ENCODE results near the gene ANTKMT. TPM values are rescaled to one million over a fixed set of nuclear protein-coding genes. Genes with fewer than 3 reads are reported as not detected.

ANTKMT gene
- total RNA-seq, 1 experiment from 2014 or later = 27.0 TPM

DNA sequence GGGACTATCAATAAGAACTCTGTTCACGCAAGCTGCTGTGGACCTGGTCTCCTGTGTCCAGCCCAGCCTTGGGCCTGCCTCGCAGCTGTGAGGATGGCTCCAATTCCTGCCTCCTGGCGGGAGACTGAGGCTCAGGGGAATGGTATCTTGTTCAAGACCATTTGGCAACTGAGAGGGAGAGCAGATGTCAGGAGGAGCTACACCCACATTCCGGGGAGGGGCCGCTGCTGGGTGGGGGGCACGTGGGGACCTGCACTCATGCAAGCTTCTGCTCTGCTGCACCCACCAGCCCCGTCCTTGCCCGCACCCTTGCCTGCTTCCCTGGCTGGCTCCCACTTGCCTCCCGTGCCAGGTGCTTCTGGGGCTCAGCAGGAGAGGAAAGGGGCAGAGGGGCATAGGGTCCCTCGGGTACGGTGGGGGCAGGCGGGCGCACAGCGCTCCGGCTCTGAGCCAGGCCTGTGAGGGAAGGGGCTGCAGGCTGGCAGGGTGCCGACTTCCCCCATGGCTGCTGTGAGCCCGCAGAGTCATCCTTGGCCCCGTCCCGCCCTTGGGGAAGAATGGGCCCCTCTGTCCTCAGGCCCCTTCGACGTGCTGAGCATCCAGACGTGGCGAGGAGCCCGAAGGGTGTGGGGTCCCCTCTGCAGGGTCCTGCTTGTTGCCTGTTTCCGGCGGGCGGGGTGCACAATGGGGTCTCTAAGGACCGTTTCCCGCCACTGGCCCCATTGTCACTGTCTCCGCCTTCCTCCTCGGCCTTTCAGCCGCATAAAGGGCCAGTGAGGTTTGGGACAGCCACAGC is 3.3 kb upstream of the ANTKMT start:
- H3K36me3 ChIP-seq = peaks cover under 1% of the 10 kb centered on the region; the same call in 1 of the 2 replicates
- DNase-seq = no peak
- H3K4me3 ChIP-seq = no peak overlapping the region
- no peaks in the 10 kb centered on the region for H3K27me3 ChIP-seq
- H3K9me3 ChIP-seq = no peaks in the 10 kb centered on the region

DNA sequence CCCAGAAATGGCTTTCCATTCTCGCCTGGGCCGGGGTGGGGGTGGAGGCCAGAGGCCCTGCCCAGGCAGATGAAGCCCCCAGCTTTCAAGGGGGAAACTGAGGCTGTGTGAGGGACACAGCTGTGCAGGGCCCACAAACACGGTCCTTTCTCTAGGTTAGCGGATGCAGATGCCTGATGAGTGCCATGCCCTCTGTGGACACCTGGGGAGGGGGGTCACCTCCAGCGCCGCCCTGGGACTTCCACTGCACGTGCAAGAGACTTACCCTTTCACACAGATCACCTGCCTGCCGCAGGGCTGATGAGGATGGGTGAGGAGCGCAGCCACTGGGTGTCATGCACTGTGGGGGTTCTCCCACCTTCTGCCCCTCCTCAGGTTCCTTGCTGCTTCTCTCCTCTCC is 2.6 kb upstream of the ANTKMT start:
- DNase-seq = no peak
- Histone ChIP-seq H3K9me3 (no peaks in the 10 kb centered on the region), H3K4me3 (no peak overlapping the region), H3K36me3 (peaks cover 4% of the 10 kb centered on the region; the same call in 1 of the 2 replicates), H3K27me3 (no peaks in the 10 kb centered on the region)

DNA sequence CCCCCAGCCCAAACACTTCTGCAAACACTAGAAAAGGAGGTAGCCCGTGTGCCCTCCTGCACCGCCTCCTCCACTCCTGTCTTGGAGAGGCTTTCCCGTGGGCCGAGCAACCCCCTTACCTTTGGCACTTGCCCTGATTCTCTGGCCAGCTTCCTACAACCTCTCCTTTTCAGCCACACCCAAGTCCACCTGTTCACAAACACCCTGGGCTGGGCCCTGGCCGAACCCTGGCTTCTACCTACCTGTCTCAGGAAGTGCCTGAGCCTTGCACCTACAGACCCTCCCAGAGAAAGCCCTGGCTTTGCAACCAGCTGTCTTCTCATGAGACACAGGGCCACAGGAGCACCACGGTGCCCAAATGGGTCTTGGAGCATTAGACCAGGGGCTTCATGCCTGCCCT is 2.0 kb upstream of the ANTKMT start:
- no peak for DNase-seq
- H3K9me3 ChIP-seq = no peaks in the 10 kb centered on the region
- H3K36me3 ChIP-seq = peaks cover 4% of the 10 kb centered on the region; the same call in 1 of the 2 replicates
- no peak overlapping the region for H3K4me3 ChIP-seq
- H3K27me3 ChIP-seq = no peaks in the 10 kb centered on the region

DNA sequence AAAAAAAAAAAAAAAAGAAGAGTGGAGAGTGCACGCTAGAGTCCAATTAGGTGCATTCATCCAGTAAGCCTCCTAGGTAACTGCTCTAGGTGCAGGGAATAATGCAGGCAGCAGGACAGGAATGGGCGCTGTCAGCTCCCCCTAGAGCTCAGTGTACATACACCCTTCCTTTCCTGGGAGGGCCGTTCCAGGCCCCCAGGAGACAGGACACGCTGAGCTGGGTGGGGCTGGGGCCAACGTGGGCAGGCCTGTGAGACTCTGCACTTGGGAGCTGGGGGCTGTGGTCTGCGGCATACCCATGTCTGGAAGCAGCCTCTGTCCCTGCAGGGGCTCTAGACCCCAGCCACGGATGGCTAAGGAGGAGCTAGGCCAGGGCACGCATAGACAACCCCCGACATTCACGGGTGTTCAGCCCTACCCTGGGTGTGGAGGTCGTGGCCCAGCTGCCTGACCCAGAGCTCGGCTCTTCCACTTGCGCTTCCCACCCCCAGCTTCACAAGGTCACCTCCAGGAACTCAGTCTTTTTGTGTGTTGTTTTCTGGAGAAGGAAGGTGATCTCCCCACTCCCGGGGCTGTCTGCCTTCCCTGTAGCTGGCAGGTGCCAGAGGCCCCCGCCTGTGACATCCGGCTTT is 1.0 kb upstream of the ANTKMT start:
- no peaks in the 10 kb centered on the region for H3K27me3 ChIP-seq
- H3K36me3 ChIP-seq = peaks cover 4% of the 10 kb centered on the region; the same call in 1 of the 2 replicates
- DNase-seq = peak; percentile 43

DNA sequence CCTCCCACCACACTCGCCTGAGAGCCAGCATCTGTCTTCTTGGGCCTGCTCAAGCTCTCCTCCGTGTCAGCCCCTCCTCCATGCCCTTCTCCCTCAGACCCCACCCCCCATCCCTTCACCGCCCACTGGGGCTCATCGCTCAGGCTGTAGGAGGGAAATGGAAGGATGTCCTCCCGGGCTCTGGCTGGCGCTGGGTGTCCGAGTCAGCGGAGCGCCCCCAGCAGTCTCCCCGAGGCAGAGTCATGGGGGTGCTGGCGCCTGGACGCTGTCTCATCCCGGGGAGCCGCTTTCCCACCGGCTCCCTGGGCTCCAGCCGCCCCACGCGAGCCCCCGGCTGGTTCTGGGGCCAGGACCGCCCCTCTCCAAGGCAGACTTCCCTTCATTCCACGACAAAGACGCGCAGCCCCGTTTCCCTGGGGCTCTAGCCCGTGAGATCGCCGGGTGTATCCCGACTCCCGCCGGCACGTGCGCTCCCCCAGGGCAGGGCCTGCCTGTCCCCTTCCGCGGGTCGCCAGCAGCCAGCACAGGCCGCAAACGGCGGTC is 428 bp upstream of the ANTKMT start:
- Histone ChIP-seq H3K27me3 (no peaks in the 10 kb centered on the region), H3K9me3 (no peaks in the 10 kb centered on the region), H3K4me3 (peak overlapping the region; percentile 99), H3K36me3 (peaks cover 4% of the 10 kb centered on the region; the same call in 1 of the 2 replicates)
- peak; percentile 72 for DNase-seq

More for the DNA sequence above, 1.0 kb upstream of the ANTKMT start:
- H3K9me3 ChIP-seq = no peaks in the 10 kb centered on the region
- H3K4me3 ChIP-seq = peak overlapping the region; percentile 99

DNA sequence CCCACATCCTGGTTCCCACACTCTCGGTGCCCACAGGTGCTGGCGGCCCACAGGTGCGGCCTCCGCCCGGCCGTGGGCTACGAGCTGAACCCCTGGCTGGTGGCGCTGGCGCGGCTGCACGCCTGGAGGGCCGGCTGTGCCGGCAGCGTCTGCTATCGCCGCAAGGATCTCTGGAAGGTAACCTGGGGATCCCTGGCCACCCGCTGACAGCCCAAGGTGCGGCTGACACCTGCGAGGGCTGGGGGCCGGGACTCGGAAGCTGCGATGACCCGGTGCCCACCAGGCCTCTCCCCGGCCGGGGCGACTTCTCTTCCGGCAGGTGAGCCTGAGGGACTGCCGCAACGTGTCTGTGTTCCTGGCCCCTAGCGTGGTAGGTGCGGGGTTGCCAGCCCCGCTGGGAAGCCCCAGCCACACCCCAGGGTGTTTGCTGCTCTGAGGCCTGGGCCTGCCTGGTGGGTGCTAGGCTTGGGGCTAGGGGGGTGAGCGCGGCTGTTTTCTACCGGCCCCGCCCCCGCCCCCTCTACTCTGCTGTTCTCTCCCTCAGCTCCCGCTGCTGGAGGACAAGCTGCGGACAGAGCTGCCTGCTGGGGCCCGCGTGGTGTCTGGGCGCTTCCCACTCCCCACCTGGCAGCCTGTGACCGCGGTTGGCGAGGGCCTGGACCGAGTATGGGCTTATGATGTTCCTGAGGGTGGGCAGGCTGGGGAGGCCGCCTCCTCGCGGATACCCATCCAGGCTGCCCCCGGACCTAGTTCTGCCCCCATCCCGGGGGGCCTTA is 1.0 kb downstream of the ANTKMT start:
- DNase-seq = no peak
- peak overlapping the region; percentile 99 for H3K4me3 ChIP-seq
- peaks cover 2% of the 10 kb centered on the region; the same call in 1 of the 2 replicates for H3K27me3 ChIP-seq
- peaks cover 4% of the 10 kb centered on the region; the same call in 1 of the 2 replicates for H3K36me3 ChIP-seq
- no peaks in the 10 kb centered on the region for H3K9me3 ChIP-seq

DNA sequence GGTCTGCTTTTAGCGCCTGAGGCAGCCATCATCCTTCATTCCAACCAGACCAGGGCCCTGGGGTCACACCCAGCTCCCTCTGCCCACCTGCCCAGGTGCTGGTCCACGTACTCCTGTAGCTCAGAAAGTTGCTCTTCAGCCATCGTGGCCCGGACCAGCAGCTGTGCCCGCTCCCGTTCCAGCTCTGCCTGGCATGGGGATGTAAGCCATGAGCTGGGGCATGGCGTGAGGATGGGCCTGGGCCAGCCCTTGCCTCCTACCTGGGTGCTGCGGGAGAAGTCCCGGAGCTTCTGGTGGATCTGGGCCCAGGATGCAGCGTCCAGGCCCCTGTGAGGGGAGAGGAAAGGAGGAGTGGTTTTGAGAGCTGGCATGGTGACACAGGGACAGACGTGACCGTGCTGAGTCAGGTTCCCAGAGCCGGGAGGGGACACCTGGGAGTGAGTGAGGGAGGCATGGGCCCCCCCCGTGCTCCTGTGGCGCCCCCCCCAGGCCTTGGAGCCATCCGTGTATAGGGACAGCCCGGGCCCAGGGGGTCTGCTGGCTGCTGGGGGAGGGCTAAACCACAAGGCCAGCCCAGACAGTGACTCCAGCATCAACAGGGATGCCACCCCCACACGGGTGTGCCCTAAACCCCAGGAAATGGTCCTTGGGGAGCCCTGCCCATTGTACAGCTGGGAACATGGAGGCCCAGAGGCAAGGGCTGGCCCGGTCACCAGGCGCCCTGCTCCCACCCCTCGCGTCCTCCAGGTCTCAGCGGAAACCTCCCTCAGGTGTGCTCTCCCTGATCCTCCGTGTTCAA is 2.1 kb downstream of the ANTKMT start:
- Histone ChIP-seq H3K27me3 (peaks cover 2% of the 10 kb centered on the region; the same call in 1 of the 2 replicates), H3K36me3 (peaks cover 4% of the 10 kb centered on the region; the same call in 1 of the 2 replicates), H3K9me3 (no peaks in the 10 kb centered on the region), H3K4me3 (no peak overlapping the region)
- no peak for DNase-seq

DNA sequence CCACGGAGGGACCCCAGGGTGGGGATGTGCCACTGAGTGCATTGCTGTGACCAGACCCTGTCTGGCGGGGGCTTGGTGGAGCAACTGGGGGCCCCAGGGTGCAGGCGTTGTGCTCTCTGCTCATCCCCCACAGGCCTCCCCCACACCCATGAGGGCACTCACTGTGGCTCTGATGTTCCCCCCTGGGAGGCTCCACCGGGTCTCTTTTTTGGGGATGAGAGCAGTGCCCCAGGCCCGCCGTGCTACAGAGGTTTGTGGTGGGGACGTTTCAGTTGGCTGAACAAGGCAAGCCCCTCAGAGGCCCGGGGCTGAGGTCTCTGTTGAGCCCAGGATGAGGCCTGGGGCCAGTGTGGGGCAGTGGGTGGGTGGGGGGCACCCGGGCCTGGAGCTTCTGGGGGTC is 2.7 kb downstream of the ANTKMT start:
- no peak for DNase-seq

DNA sequence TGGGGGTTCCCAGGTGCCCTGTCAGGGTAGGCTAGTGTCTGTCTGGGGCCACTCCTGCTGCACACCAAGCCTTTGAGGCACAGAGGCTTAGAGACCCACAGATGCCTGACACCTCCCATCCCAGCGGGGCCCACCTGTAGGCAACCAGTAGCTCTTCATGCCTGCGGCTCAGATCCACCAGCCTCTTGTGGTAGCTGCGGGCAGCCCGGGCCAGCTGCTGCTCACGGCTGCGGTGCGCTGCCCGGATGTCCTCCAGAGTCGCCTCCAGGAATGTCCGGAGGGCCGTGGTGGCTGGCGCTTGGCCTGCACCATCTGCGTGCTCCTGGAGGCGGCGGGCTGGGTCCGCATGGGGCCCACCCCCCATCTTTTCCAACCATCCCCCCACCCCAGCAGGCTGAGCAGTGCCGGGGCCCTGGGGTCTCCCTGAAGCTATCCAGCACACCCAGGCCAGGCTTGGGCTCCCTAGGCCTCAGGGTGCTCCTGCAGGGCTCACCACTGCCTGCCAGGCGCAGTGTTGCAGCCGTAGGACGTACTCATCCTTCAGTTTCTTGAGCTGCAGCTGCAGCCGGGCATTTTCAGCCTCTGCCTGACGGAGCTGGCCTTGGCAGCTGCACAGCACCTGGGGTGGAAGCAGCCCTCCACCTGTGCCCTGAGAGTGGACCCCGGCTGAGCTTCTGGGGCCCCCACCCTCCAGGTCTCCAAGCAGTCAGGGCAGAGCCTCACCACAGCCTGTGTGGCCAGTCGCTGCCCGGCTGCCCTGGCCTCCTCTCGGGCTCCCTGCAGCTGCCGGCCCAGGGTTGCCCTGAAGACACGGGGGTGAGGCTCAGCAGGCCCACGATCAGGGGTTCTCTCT is 3.5 kb downstream of the ANTKMT start:
- no peak for DNase-seq
- H3K27me3 ChIP-seq = peaks cover 2% of the 10 kb centered on the region; the same call in 1 of the 2 replicates
- H3K9me3 ChIP-seq = no peaks in the 10 kb centered on the region
- H3K4me3 ChIP-seq = no peak overlapping the region
- H3K36me3 ChIP-seq = peaks cover 4% of the 10 kb centered on the region; the same call in 1 of the 2 replicates

More for the DNA sequence above, 2.7 kb downstream of the ANTKMT start:
- Histone ChIP-seq H3K9me3 (no peaks in the 10 kb centered on the region), H3K27me3 (peaks cover 2% of the 10 kb centered on the region; the same call in 1 of the 2 replicates), H3K4me3 (no peak overlapping the region), H3K36me3 (peaks cover 4% of the 10 kb centered on the region; the same call in 1 of the 2 replicates)

DNA sequence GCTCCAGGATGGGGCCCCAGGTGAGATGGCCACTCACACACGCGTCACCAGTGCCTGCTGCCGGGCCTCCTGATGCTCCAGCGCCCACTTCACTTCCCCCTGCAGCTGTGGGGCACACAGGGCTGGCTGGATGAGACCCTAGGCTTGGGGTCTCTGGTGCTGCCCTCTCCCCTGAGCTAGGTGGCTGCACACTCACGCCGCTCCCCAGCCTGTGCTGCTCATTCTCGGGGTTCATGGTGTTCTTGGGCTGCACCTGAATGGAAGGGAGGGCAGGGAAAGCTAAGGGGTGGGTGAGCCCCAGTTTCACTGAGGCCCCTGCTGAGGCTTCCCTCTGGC is 4.1 kb downstream of the ANTKMT start:
- peaks cover 2% of the 10 kb centered on the region; the same call in 1 of the 2 replicates for H3K27me3 ChIP-seq
- H3K36me3 ChIP-seq = peaks cover 4% of the 10 kb centered on the region; the same call in 1 of the 2 replicates
- no peak overlapping the region for H3K4me3 ChIP-seq
- H3K9me3 ChIP-seq = no peaks in the 10 kb centered on the region
- no peak for DNase-seq

DNA sequence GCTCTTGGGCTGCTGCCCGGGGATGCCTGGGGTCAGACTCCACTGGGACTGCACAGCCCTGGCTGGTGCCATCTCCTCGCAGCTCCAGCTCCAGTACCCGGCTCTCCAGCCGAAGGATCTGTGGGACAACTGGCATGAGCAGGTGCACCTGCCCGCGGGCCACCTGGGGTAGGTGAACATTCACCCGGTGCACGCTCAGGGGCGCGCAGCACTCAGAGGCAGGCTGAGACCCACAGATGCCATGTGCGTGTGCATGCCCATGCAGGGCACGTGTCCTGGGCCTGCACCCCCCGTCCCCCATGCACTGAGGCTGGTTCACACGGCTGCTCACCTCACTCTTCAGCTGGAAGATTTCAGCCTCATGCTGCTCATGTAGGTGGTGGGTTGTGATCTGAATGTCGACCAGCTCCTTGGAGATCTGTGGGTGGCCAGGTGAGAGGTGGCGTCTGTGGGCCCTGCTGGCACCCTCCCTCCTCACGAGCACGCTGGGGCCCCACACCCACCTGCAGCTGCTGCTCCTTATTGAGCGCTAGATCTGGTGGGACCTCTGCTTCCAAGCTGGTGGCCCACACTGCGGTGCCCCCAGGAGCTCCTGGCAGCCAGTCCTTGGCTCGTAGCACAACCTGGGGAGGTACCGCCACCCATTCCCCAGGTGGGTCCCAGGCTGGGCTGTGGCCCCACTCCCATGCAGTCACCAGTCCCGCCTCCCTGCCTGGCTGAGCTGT is 4.7 kb downstream of the ANTKMT start:
- H3K9me3 ChIP-seq = no peaks in the 10 kb centered on the region
- no peak for DNase-seq
- H3K36me3 ChIP-seq = peaks cover 4% of the 10 kb centered on the region
- peaks cover 2% of the 10 kb centered on the region; the same call in 1 of the 2 replicates for H3K27me3 ChIP-seq
- H3K4me3 ChIP-seq = no peak overlapping the region

DNA sequence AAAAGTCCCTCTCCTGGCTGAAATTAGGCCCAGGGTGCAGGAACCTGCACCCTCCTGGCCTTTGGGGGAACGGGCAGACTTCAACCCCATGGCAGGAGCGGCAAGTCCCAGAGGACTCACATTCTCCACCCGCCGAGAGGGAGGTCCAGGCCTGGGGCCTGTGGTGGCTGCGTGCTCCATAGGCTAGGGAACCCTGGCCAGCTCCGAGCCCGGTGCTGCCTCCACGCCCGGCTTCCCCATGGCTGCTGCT is 5.2 kb downstream of the ANTKMT start:
- Histone ChIP-seq H3K27me3 (peaks cover 2% of the 10 kb centered on the region; the same call in 1 of the 2 replicates), H3K4me3 (no peak overlapping the region), H3K36me3 (peaks cover 4% of the 10 kb centered on the region), H3K9me3 (no peaks in the 10 kb centered on the region)
- no peak for DNase-seq

DNA sequence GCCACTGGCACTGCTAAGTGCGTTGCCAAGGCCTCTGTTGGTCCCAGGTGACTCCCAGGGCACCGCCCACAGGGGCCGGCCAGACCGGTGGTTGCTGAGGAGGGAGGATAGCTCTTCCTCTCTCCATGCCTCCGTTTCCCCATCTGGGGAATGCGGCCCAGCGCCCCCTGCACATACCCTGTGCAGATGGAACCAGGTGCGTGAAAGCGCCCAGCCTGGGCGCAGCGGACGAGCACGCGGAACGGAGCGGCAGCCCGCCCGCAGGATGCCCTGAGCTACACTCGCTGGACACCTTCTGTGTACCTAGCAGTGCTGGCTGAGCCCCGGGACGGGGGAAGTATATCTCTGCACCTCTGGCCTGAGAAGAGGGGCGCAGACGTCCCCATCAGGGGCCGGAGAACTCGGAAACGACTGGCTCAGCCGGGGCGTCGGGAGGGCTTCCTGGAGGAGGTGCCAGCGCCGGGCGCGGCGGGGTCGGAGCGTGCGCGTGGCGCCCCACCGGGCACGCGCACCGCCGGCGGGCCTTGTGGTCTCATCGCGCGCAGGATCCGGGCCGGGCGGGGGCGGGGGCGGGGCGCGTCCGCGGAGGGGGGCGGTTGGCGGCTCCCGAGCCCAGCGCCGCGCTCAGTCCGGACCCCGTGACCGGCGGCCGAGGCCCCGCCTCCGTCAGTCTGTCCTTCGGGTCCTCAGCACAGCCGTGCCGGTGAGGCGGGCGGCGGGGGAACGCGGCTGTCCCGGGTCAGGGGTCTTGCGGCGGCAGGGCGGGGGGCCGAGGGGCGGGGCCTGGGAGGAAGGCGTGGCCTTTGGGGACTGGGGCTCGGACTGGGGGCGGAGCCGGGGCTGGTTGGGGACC is 5.7 kb downstream of the ANTKMT start, which contains the start of the genes CCDC78 and HAGHL:
Gene CCDC78 (minus strand): TSS at position 6 of the 853 bp plus-strand sequence. CDS start 76 bp downstream, outside the sequence.
Gene HAGHL (plus strand): TSS at position 669 of the 853 bp plus-strand sequence. CDS start 404 bp downstream, outside the sequence.
- peaks cover 4% of the 10 kb centered on the region for H3K36me3 ChIP-seq
- DNase-seq = peak; percentile 73
- H3K27me3 ChIP-seq = peaks cover 2% of the 10 kb centered on the region; the same call in 1 of the 2 replicates
- peak within 1 kb of the TSS; percentile 51 for H3K4me3 ChIP-seq
- H3K9me3 ChIP-seq = no peaks in the 10 kb centered on the region
